KMS-11 (cell line): ENCODE measurements around the gene PDPN.

Source experiments
- H2AFZ ChIP-seq: fragments of 200-600 bp; sonication (generic); 2 replicates; pipeline ENCODE4 v1.6.1; 2016; ENCODE audit warnings: antibody characterized with exemption, mixed run types, low read depth
- H3K27ac ChIP-seq: fragments of 200-600 bp; sonication (generic); 2 replicates; pipeline ENCODE4 v1.6.1; 2016; ENCODE audit warnings: mild to moderate bottlenecking, mixed run types
- H3K27me3 ChIP-seq: fragments of 200-600 bp; sonication (generic); 2 replicates; pipeline ENCODE4 v1.6.1; 2017; ENCODE audit warnings: mild to moderate bottlenecking, low read depth, mixed run types, moderate library complexity; ENCODE audit not compliant: insufficient read depth
- H3K36me3 ChIP-seq: fragments of 200-600 bp; sonication (generic); 2 replicates; pipeline ENCODE4 v1.6.1; 2017; ENCODE audit warnings: mild to moderate bottlenecking, mixed run types; ENCODE audit not compliant: insufficient read depth
- H3K4me1 ChIP-seq: fragments of 200-600 bp; sonication (generic); 2 replicates; pipeline ENCODE4 v1.6.1; 2016; ENCODE audit warnings: mild to moderate bottlenecking, low read depth, mixed run types; ENCODE audit not compliant: poor library complexity, severe bottlenecking
- H3K4me2 ChIP-seq: fragments of 200-600 bp; sonication (generic); 2 replicates; pipeline ENCODE4 v1.7.0; 2016; ENCODE audit warnings: mild to moderate bottlenecking, mixed run types
- H3K4me3 ChIP-seq: fragments of 200-600 bp; sonication (generic); IDR thresholded peaks from 2 replicates; pipeline ENCODE4 v1.6.1; 2017; ENCODE audit warnings: low read depth, low read length, mixed read lengths; ENCODE audit not compliant: insufficient read depth
- H3K79me2 ChIP-seq: fragments of 200-600 bp; sonication (generic); 2 replicates; pipeline ENCODE4 v1.6.1; 2016; ENCODE audit warnings: low read depth, mixed run types; ENCODE audit not compliant: insufficient read depth
- H3K9ac ChIP-seq: fragments of 200-600 bp; sonication (generic); 2 replicates; pipeline ENCODE4 v1.6.1; 2016; ENCODE audit warnings: mild to moderate bottlenecking, mixed run types
- H4K20me1 ChIP-seq: fragments of 200-600 bp; sonication (generic); 2 replicates; pipeline ENCODE4 v1.6.1; 2016; ENCODE audit warnings: mild to moderate bottlenecking, mixed run types; ENCODE audit not compliant: insufficient read depth
- CTCF ChIP-seq: fragments of 200-600 bp; sonication (generic); conservative IDR thresholded peaks from 2 replicates; pipeline ENCODE4 v1.6.1; 2017; ENCODE audit warnings: low read depth, mild to moderate bottlenecking, antibody characterized with exemption, low read length, moderate library complexity, mixed read lengths

PDPN gene

DNA sequence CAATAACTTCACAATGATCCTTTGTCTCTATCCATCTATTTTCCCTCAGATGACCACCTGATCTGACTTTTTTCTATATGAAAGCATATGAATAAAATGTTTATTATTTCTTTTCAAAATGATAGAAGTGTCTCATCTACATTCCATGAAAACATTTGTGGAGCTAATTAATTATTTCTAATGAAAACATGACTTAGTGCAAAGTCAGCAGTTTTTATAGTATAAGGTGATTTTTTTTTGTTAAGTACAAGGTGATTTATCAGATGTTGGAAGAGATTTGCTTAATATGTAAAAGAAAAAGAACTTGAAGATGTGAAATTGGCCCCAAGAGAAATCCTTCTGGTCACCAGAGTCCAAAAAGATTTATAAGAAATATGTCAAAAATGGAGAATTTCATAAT is 43.5 kb downstream of the PDPN start:
- Histone ChIP-seq H3K27me3 (no peaks in the 10 kb centered on the region), H3K4me3 (no peak overlapping the region), H3K4me1 (no peaks in the 10 kb centered on the region), H3K79me2 (no peaks in the 10 kb centered on the region), H3K4me2 (no peak overlapping the region), H2AFZ (no peak overlapping the region), H3K9ac (no peak overlapping the region), H3K27ac (no peak overlapping the region), H3K36me3 (no peaks in the 10 kb centered on the region), H4K20me1 (no peaks in the 10 kb centered on the region)
- TF ChIP-seq CTCF: no peak

GRCh38 chr1:13628218-13628617 is 44.6 kb downstream of the PDPN start:
- no peak overlapping the region for H3K4me3 ChIP-seq
- H2AFZ ChIP-seq: no peak overlapping the region
- H3K4me1 ChIP-seq: no peaks in the 10 kb centered on the region
- TF ChIP-seq CTCF: no peak
- no peaks in the 10 kb centered on the region for H3K36me3 ChIP-seq
- H3K27me3 ChIP-seq: no peaks in the 10 kb centered on the region
- no peak overlapping the region for H3K4me2 ChIP-seq
- H3K79me2 ChIP-seq: no peaks in the 10 kb centered on the region
- H4K20me1 ChIP-seq: no peaks in the 10 kb centered on the region
- H3K27ac ChIP-seq: no peak overlapping the region
- no peak overlapping the region for H3K9ac ChIP-seq

DNA sequence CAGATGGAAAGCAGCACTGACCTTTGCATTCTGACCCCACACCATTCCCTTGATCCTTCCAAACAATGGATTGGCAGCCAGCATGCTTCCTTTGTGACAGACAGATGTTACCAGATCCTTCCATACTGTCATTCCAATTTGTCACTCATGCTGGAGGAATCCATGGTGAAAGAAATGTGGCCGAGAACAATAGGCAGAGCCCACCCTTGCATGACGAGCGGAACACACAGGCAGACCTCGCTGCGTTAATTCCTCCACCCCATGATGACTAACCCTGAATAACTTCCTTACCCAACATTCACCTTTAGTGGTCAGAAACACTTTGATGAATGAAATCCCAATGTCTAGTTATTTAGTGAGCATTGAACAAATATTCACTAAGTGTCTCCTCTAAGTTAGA is 45.1 kb downstream of the PDPN start:
- H2AFZ ChIP-seq: no peak overlapping the region
- H3K36me3 ChIP-seq: no peaks in the 10 kb centered on the region
- H3K4me3 ChIP-seq: no peak overlapping the region
- H3K4me2 ChIP-seq: no peak overlapping the region
- H3K27me3 ChIP-seq: no peaks in the 10 kb centered on the region
- no peak overlapping the region for H3K27ac ChIP-seq
- TF ChIP-seq CTCF: no peak
- no peaks in the 10 kb centered on the region for H4K20me1 ChIP-seq
- no peaks in the 10 kb centered on the region for H3K4me1 ChIP-seq
- H3K9ac ChIP-seq: no peak overlapping the region
- H3K79me2 ChIP-seq: no peaks in the 10 kb centered on the region

DNA sequence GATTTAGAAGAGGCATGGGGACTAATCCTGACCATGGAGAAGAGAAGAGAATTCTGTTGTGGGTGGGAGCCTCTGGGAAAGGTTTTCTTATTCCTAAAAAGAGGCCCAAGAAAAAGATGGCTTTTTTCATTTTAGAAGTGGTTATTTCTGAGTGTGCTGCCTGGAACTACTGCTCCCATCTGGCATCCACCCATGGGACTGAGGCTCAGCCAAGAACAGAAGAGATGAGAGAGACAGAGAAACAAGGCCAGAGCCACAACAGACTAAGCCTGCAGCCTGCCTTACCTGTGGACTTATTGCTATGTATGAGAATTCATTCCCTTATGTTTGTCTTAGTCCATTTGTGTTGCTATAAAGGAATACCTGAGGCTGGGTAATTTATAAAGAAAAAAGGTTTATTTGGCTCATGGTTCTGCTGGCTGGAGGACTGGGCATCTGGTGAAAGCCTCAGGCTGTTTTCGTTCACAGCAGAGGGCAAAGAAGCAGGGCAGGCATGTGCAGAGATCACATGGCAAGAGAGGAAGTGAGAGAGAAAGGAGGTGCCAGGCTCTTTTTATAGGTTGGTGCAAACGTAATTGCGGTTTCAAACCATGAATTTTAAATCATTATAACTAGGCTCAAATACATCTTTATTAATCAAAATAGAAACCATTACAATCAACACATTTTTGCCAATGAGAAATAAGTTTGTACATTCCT is 58.8 kb downstream of the PDPN start:
- no peak overlapping the region for H3K4me3 ChIP-seq
- no peak overlapping the region for H2AFZ ChIP-seq
- H3K9ac ChIP-seq: no peak overlapping the region
- H3K4me1 ChIP-seq: no peaks in the 10 kb centered on the region
- H3K4me2 ChIP-seq: no peak overlapping the region
- TF ChIP-seq CTCF: no peak
- peaks cover 4% of the 10 kb centered on the region; the same call in 1 of the 2 replicates for H3K27me3 ChIP-seq
- no peaks in the 10 kb centered on the region for H4K20me1 ChIP-seq
- H3K36me3 ChIP-seq: no peaks in the 10 kb centered on the region
- no peak overlapping the region for H3K27ac ChIP-seq
- no peaks in the 10 kb centered on the region for H3K79me2 ChIP-seq
